Measurements from ENCODE around the gene CARHSP1.

CARHSP1 gene

GRCh38 chr16:8893426-8893825 is 24.6 kb upstream of the CARHSP1 start:
- 0 out of 2 replicates have a peak, but pooled peaks have one; percentile 6 for TF ChIP-seq CTCF (IDR thresholded peaks at IDR 0.05; ENCODE audit: borderline replicate concordance, insufficient read depth, low read depth, low read length)
- no peak overlapping the region for H3K4me3 ChIP-seq (ENCODE audit: low read depth, low read length)

DNA sequence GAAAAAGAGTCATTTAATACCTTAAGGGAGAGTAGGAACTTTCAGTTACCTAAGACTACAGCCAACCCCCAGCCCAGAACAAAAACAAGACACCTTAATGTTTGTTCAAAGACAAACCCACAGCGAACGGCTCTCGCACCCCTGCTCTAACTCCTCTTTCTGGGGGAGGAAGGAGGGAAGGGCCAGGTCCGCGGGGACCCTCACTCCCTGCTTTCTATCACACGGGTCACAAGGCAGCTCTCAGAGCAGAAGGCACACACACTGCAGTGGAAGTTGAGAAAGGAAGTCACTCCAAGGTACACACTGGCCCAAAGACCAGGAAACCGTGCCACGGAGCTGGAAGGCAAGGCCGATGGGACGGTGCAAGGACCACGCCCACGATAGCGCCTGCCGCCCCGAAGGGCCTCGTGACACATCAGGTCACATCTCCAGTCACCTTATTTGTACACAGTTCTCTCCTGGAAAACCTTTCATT is 23.3 kb upstream of the CARHSP1 start:
- H3K4me3 ChIP-seq (ENCODE audit: low read depth, low read length): peak overlapping the region; percentile 2
- TF ChIP-seq CTCF (IDR thresholded peaks at IDR 0.05; ENCODE audit: borderline replicate concordance, insufficient read depth, low read depth, low read length): no peak

DNA sequence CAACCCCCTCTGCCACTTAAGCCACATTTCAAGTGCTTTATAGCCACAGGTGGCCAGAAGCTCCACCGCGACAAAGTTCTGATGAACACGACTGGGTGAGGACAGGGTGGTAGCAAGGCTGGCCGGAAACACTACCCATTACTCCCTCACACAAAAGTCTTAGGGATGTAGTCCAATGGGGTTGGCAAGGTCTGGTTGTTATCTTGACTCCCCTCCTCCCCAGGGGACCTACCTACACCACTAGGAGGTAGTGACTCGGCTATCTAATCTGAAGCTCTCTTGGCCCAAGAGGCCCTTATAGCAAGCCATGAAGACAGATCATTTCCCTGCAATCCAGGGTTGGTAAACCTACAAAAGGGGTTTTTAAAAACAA is 21.7 kb upstream of the CARHSP1 start:
- TF ChIP-seq CTCF (IDR thresholded peaks at IDR 0.05; ENCODE audit: borderline replicate concordance, insufficient read depth, low read depth, low read length): no peak
- no peak overlapping the region for H3K4me3 ChIP-seq (ENCODE audit: low read depth, low read length)

DNA sequence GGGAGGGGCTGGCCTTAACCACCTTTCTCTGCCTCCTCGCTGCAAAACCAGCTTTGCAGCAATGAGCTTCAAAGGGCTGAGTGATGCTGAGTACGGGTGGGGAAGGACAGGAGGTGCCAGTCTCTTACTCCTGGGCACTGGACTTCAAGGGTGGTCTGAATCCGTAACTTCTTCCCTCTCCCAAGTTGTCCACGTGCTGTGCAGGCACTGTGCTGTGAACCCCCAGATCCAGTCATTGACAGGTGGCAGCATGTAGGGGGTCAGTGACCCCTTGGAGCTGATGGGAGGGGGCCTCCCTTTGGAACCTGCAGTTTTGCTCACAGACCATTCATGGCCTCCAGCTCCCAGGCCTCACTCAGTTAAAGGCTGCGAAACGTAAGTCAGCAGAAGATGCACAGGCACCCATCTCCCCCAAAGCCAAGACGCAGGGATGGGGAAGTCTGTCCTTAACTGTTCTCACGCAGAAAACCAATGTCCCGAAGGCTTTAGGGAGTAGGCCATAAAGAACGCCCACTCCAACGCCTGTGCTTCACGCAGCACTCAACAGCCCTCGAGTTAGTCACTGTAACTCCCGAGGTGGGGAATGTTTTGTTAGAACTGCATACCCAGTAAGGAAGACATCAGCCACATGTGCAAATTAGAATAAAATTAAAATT is 21.2 kb upstream of the CARHSP1 start:
- H3K4me3 ChIP-seq (ENCODE audit: low read depth, low read length): no peak overlapping the region
- TF ChIP-seq CTCF (IDR thresholded peaks at IDR 0.05; ENCODE audit: borderline replicate concordance, insufficient read depth, low read depth, low read length): no peak

- H3K4me3 ChIP-seq (ENCODE audit: low read depth, low read length): no peak overlapping the region
- no peak for TF ChIP-seq CTCF (IDR thresholded peaks at IDR 0.05; ENCODE audit: borderline replicate concordance, insufficient read depth, low read depth, low read length)
Measured at GRCh38 chr16:8888951-8889892, 20.4 kb upstream of the CARHSP1 start.

DNA sequence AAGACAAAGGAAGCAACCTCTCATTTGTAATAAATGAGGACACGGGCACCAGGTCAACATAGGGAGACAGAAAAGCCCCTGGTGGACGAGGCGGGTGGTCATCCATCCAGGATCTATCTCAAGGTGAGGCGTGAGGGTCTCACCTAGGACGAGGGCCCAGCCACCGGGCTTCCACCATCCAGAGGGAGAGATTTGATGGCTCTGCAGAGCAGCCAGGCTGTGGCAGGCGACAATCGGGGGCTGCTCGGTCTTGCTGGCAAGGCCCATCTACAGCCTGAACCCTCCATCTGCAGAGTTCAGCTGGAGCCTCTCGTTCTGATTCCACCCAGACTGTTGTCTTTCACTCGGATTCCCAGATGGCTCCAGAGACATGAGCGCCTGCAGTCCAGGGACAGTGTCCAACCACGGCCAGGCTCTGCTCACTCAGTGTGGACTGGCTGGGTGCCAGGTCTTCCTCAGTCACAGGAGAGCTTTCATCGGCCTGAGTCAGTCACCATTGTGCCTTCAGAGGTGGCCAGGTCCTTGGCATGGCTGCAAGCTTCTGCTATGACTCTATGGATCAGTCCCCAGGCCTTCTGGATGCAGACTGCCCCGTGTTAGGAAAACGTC is 19.2 kb upstream of the CARHSP1 start:
- no peak for TF ChIP-seq CTCF (IDR thresholded peaks at IDR 0.05; ENCODE audit: borderline replicate concordance, insufficient read depth, low read depth, low read length)
- no peak overlapping the region for H3K4me3 ChIP-seq (ENCODE audit: low read depth, low read length)

All from GM12875 (cell line).